Gastrocnemius medialis (tissue), 4 donors: ENCODE measurements around the gene KCNIP1. TPM values are rescaled to one million over a fixed set of nuclear protein-coding genes. Genes with fewer than 3 reads are reported as not detected.

ENCODE experiments used
- ATAC-seq, 2 donors: fragments of 150-250 bp; one replicate each; pipeline ENCODE4 v1.9.1; 2016
- DNase-seq, 2 donors: peaks; one replicate each; pipeline ENCODE4 v3.0.0-alpha.2; 2019
- H3K27ac ChIP-seq, 4 donors: fragments of 200-600 bp; sonication (generic); 1 replicate in 1 of 4; 2 replicates in 3 of 4; pipeline ENCODE4 v1.5.1; 2016 to 2018; ENCODE audit warnings: mild to moderate bottlenecking in 2 of 4, moderate library complexity in 1 of 4
- H3K27me3 ChIP-seq, 3 donors: fragments of 200-600 bp; sonication (generic) in 2 of 3; 1 replicate in 1 of 3; 2 replicates in 2 of 3; pipeline versions ENCODE4 v1.5.1 to v1.6.0; 2016 to 2019; ENCODE audit warnings: mild to moderate bottlenecking in 1 of 3, moderate library complexity in 1 of 3
- H3K36me3 ChIP-seq, 2 donors: fragments of 200-600 bp; sonication (generic) in 1 of 2; one replicate each; pipeline ENCODE4 v1.5.1; 2017 to 2018
- H3K4me1 ChIP-seq, 2 donors: fragments of 200-600 bp; sonication (generic) in 1 of 2; one replicate each; pipeline ENCODE4 v1.5.1; 2016 to 2017; ENCODE audit warnings: mild to moderate bottlenecking in 2 of 2
- H3K4me3 ChIP-seq, 4 donors: fragments of 200-600 bp; sonication (generic) in 3 of 4; 1 replicate in 1 of 4; 2 replicates in 3 of 4; pipeline ENCODE4 v1.5.1; 2016 to 2019; ENCODE audit warnings: mild to moderate bottlenecking in 2 of 4
- H3K9me3 ChIP-seq, 3 donors: fragments of 200-600 bp; sonication (generic) in 2 of 3; 1 replicate in 1 of 3; 2 replicates in 2 of 3; pipeline ENCODE4 v1.5.1; 2016 to 2019
- CTCF ChIP-seq, 5 experiments: fragments of 450-650 bp in 3 of 5; fragments of 200-600 bp in 2 of 5; sonication (generic) in 2 of 5; IDR thresholded peaks in 4 of 5; conservative IDR thresholded peaks in 1 of 5; 1 replicate in 4 of 5; 2 replicates in 1 of 5; pipeline ENCODE4 v1.5.1; 2016 to 2019; ENCODE audit warnings: antibody characterized with exemption in 5 of 5, mild to moderate bottlenecking in 3 of 5, moderate library complexity in 3 of 5
- POLR2A ChIP-seq, 2 donors: fragments of 450-650 bp; IDR thresholded peaks; one replicate each; pipeline ENCODE4 v1.6.1; 2017; ENCODE audit warnings: antibody characterized with exemption in 2 of 2, mild to moderate bottlenecking in 2 of 2, moderate library complexity in 2 of 2
- in situ Hi-C, 4 donors: fragments of 200-750 bp; cut with MboI; loops; one replicate each; pipeline versions ENCODE4 v1.15.0 to v1.8.0; 2017; ENCODE audit warnings: low sequenced_read_pairs in 4 of 4
- intact Hi-C: fragments of 100-400 bp; cut with DNase I; formaldehyde crosslinking; loops from one replicate; pipeline ENCODE4 v1.15.1; 2023; ENCODE audit warnings: low total_unique reads
- total RNA-seq, 4 donors: library from RNA; depleted of rRNA; stranded (reverse); fragments of >200 nt; gene quantifications; one replicate each; pipeline versions ENCODE4 v1.1.0 to v1.2.3, GENCODE V29; 2016

The KCNIP1 gene
- total RNA-seq, 4 donors from 2014 or later: not detected

GRCh38 chr5:170498811-170499351 is 4.9 kb upstream of the KCNIP1 start:
- no peak overlapping the region for H3K4me3 ChIP-seq
- no peak for ATAC-seq

GRCh38 chr5:170499621-170500020 is 4.2 kb upstream of the KCNIP1 start:
- ATAC-seq: no peak
- Histone ChIP-seq H3K27ac (no peak overlapping the region), H3K4me1 (no peaks in the 10 kb centered on the region), H3K36me3 (no peaks in the 10 kb centered on the region), H3K4me3 (no peak overlapping the region), H3K9me3 (no peaks in the 10 kb centered on the region), H3K27me3 (peaks cover 2 to 6% (median 5%) of the 10 kb centered on the region in 3 donors)
- intact Hi-C loops (no loop called here), in situ Hi-C loops (no loop called here)
- no peak for TF ChIP-seq POLR2A (IDR thresholded peaks at IDR 0.05)
- no peak for DNase-seq

More at GRCh38 chr5:170498811-170499351, 4.9 kb upstream of the KCNIP1 start:
- no peak for DNase-seq
- H3K4me1 ChIP-seq: no peaks in the 10 kb centered on the region
- no peak overlapping the region for H3K27ac ChIP-seq
- no peaks in the 10 kb centered on the region for H3K9me3 ChIP-seq
- H3K36me3 ChIP-seq: no peaks in the 10 kb centered on the region
- intact Hi-C loops (no loop called here), in situ Hi-C loops (no loop called here)
- TF ChIP-seq POLR2A (IDR thresholded peaks at IDR 0.05): no peak
- TF ChIP-seq CTCF (IDR thresholded peaks at IDR 0.05 in 4 of 5, conservative IDR thresholded peaks at IDR 0.05 in 1 of 5): no peak
- H3K27me3 ChIP-seq: no peaks in the 10 kb centered on the region

- no peaks in the 10 kb centered on the region for H3K36me3 ChIP-seq
- peaks cover 5 to 10% (median 7%) of the 10 kb centered on the region in 3 donors for H3K27me3 ChIP-seq
- H3K9me3 ChIP-seq: no peaks in the 10 kb centered on the region
- intact Hi-C loops (no loop called here), in situ Hi-C loops (no loop called here)
- no peak for TF ChIP-seq POLR2A (IDR thresholded peaks at IDR 0.05)
- no peak for TF ChIP-seq CTCF (IDR thresholded peaks at IDR 0.05 in 4 of 5, conservative IDR thresholded peaks at IDR 0.05 in 1 of 5)
- H3K27ac ChIP-seq: no peak overlapping the region
- no peak overlapping the region for H3K4me3 ChIP-seq
- DNase-seq: no peak
- no peak for ATAC-seq
- no peaks in the 10 kb centered on the region for H3K4me1 ChIP-seq
Measured at GRCh38 chr5:170501361-170501760, 2.5 kb upstream of the KCNIP1 start.

- Histone ChIP-seq H3K27ac (no peak overlapping the region), H3K4me1 (no peaks in the 10 kb centered on the region), H3K36me3 (no peaks in the 10 kb centered on the region), H3K27me3 (peaks cover 5 to 10% (median 7%) of the 10 kb centered on the region in 3 donors), H3K4me3 (no peak overlapping the region), H3K9me3 (no peaks in the 10 kb centered on the region)
- TF ChIP-seq CTCF (IDR thresholded peaks at IDR 0.05 in 4 of 5, conservative IDR thresholded peaks at IDR 0.05 in 1 of 5) (no peak), POLR2A (IDR thresholded peaks at IDR 0.05) (no peak)
- ATAC-seq (no peak), DNase-seq (no peak)
- in situ Hi-C loops: no loop called here
- intact Hi-C loops: no loop called here
Measured at GRCh38 chr5:170501931-170502330, 1.9 kb upstream of the KCNIP1 start.

GRCh38 chr5:170504616-170505266 is 921 bp downstream of the KCNIP1 start:
- Histone ChIP-seq H3K27ac (no peak overlapping the region), H3K9me3 (no peaks in the 10 kb centered on the region), H3K4me1 (no peaks in the 10 kb centered on the region), H3K4me3 (no peak overlapping the region), H3K36me3 (no peaks in the 10 kb centered on the region), H3K27me3 (peaks cover 5 to 10% (median 7%) of the 10 kb centered on the region in 3 donors)
- TF ChIP-seq POLR2A (IDR thresholded peaks at IDR 0.05): no peak
- no peak for TF ChIP-seq CTCF (IDR thresholded peaks at IDR 0.05 in 4 of 5, conservative IDR thresholded peaks at IDR 0.05 in 1 of 5)
- in situ Hi-C loops (no loop called here), intact Hi-C loops (no loop called here)
- DNase-seq (no peak), ATAC-seq (no peak)
